ENCODE data around the gene ANKRD65.
"Not testable (repeated sequence)": the region's sequence is repeated elsewhere in the genome, so short reads cannot be mapped to it uniquely, and the experiment has no call there.

ANKRD65 gene

GRCh38 chr1:1430114-1430982, 9.3 kb upstream of the ANKRD65 start:
- DNase-seq, result no peak

- DNase-seq, result no peak
Observed at GRCh38 chr1:1429671-1430073, 8.6 kb upstream of the ANKRD65 start.

- DNase-seq, result not testable (repeated sequence)
Observed at GRCh38 chr1:1428967-1429366, 7.9 kb upstream of the ANKRD65 start.

GRCh38 chr1:1428174-1428573, 7.1 kb upstream of the ANKRD65 start:
- DNase-seq, result no peak

- DNase-seq, result no peak
Observed at GRCh38 chr1:1427820-1428148, 6.7 kb upstream of the ANKRD65 start.

- DNase-seq, result no peak
Observed at GRCh38 chr1:1427106-1427819, 6.2 kb upstream of the ANKRD65 start.

- DNase-seq, result no peak
Observed at GRCh38 chr1:1426496-1427105, 5.5 kb upstream of the ANKRD65 start.

- DNase-seq, result no peak
Observed at GRCh38 chr1:1425753-1426495, 4.8 kb upstream of the ANKRD65 start.

- no peak for DNase-seq
Observed at GRCh38 chr1:1425426-1425752, 4.3 kb upstream of the ANKRD65 start.

- DNase-seq, result no peak
Observed at GRCh38 chr1:1424707-1425106, 3.6 kb upstream of the ANKRD65 start.

- no peak for DNase-seq
Observed at GRCh38 chr1:1423245-1423597, 2.1 kb upstream of the ANKRD65 start.

- no peak for DNase-seq
Observed at GRCh38 chr1:1422465-1423244, 1.6 kb upstream of the ANKRD65 start.

GRCh38 chr1:1421907-1422464, 910 bp upstream of the ANKRD65 start:
- DNase-seq, result no peak

- no peak for DNase-seq
Observed at GRCh38 chr1:1420654-1421141, 378 bp downstream of the ANKRD65 start.

GRCh38 chr1:1419813-1420653, 1.0 kb downstream of the ANKRD65 start:
- DNase-seq, result no peak

- no peak for DNase-seq
Observed at GRCh38 chr1:1419363-1419812, 1.7 kb downstream of the ANKRD65 start.

GRCh38 chr1:1418464-1419362, 2.4 kb downstream of the ANKRD65 start:
- no peak for DNase-seq

GRCh38 chr1:1417825-1418463, 3.1 kb downstream of the ANKRD65 start:
- DNase-seq, result not testable (repeated sequence)

- DNase-seq, result not testable (repeated sequence)
Observed at GRCh38 chr1:1417396-1417795, 3.7 kb downstream of the ANKRD65 start.
